ENCODE results near the gene PLK5.
"Not testable (repeated sequence)": the region's sequence is repeated elsewhere in the genome, so short reads cannot be mapped to it uniquely, and the experiment has no call there.

The PLK5 gene, protein sequence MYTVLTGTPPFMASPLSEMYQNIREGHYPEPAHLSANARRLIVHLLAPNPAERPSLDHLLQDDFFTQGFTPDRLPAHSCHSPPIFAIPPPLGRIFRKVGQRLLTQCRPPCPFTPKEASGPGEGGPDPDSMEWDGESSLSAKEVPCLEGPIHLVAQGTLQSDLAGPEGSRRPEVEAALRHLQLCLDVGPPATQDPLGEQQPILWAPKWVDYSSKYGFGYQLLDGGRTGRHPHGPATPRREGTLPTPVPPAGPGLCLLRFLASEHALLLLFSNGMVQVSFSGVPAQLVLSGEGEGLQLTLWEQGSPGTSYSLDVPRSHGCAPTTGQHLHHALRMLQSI

DNA sequence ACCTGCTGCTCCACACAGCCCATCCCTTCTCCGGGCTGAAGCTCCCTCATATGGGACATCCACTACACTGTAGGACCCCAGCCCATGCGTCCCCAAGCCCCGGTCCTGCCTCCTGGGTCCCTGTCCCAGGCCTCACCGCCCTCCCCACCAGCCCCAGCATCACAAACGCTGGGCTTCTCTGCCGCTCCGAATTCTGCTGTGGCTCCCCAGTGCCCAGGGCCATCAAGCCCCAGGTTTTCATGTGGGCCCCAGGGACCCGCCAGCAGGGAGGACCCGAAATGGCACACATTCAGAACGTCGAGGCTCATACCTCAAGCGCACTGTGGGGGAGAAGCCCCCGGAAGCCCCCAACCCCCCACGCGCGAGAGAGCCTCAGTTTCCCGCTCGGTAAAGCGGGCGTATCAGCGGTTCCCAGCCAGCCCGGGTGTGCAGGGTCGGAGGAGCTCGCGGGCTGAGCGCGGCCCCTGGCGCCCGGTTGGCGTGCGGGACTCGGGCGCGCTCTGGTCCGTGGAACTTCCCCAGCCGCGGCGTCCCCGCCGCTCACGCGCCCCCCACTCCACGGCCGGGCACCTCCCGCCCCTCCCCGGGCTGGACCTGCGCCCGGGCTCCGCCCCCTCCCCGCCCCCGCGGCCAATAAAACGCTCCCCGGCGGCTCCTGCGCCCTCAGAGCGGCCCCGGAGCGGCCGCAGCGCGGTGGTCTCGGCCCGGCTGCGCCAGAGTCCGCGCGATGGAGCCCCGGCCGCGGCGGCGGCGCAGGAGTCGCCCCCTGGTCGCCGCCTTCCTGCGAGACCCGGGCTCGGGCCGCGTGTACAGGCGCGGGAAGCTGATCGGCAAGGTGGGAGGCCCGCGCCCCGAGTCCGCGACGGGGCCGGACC is at the start of gene PLK5:
PLK5 (plus strand) TSS at position 666 of the 875 bp plus-strand sequence. CDS start 2,920 bp downstream, outside the sequence.
- DNase-seq = no peak

DNA sequence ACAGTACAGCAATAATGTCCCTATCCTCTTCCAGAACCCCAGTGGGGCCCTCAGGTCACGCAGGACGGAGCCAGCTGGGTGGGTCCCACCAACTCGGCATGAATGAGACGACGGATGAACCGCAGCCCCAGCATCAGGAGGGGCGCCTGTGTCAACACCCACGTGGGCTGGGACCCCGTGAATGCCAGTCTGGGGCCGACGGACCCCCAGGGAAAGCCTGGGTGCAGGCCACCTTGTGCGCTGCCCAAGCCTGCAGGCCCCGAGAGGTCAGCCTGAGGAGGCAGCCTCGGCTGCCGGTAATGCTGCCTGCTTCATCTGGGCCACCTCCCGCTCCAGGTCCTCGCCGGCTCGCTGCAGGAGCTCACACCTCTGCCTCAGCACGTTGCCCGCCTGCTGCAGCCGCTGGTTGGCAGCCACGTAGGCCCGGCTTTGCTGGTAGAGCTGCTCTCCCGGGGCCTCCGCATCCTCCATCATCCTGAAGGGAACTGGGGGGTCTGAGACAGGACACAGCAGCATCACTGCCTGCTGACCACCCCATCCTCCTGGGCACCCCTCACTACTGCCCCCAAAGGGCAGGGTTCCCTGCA is 49.0 kb upstream of the PLK5 start:
- DNase-seq = no peak

- DNase-seq = no peak
Observed at GRCh38 chr19:1475751-1476437, 48.0 kb upstream of the PLK5 start.

- not testable (repeated sequence) for DNase-seq
Observed at GRCh38 chr19:1477056-1477455, 46.8 kb upstream of the PLK5 start.

DNA sequence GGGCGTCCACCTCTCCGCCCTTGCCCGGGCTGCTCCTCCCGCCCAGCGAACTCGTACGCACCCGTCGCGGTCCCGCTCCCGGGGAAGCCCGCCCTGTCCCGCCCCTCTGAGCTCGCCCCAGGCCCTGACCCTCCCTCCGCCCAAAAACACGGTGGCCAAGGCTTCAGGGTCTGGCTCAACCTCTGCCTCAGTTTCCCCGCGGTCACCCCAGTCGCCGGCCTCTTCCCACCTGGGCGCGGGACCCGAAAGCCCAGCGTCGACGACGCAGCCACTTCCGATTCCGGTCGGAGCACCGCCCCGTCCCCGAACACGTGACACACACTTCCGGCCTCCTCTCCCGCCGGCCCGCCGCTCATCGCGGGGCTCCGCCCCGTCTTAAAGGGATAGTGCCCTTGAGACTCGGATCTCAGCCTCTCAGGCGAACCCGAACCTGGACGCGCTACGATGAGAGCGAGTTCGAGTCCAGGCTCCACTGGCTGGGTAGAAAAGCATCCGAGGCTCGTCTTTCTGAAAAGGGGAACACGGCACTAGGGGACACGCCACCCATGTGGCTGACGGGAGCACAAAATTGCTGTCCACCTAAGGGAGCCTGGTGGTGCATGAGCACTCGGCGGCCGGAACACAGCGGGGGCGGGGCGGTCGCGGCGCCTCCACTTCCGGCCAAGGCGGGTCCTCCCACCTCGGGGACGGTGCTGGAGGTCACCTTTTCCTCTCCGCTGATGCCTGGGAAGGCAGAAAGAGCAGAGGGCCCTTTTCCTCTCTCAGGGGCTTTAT is 44.8 kb upstream of the PLK5 start, which contains the start of gene C19orf25:
C19orf25 (minus strand) TSS at position 282 of the 774 bp plus-strand sequence. CDS start 312 bp downstream, outside the sequence.
- peak; percentile 96 for DNase-seq

DNA sequence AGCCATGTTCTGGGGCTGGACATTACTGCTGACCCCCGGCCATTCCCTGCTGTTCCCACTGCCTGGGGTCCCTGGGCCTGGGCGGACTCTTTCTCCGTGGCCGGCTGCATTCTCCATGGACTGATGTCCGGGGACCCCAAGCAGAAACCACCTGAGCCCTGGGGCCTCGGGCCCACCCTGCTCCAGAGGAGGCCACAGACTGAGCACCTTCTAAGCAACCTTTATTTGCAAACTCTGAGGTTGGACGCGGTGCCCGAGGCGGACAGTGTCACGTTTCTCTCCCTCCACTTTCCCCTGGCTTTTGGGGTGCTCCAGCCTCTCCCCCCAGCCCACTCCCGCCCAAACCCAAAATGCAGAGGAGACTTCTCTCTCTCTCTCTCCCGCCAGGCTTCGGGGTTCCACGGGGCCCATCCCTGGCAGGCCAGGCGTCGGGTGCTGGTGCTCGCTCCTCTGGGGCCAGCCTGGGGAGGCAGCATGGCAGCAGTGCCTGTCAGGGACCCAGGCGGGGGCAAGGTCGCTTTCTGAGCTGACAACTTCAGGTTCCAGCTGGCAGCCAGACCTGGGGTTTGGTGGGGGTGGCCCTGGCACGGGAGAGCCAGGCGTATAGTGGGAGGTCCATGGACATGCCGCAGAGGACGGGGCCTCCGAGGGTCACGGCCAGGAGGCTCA is 42.5 kb upstream of the PLK5 start:
- no peak for DNase-seq

DNA sequence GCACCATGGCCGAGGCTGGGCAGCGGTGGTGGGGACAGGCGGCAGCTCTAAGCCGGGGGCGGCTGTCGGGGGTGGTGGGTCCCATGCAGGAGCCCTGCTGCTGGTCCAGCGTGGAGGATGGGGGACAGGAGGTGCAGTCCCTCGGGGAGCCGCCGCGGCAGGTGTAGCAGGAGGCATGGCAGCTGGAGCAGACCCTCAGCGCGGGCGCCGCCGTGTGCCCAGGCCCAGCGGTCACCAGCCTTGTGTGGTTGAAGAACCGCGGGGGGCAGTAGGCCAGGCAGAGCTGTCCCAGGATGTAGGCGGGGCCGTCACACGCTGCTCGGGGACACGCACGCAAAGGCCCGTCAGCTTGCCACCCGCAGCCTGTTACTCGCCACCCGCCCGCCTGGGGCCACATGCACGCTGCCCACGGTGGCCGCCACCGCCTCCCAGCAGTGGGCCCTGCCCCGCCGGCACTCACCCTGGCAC is 42.0 kb upstream of the PLK5 start:
- DNase-seq = peak; percentile 20

GRCh38 chr19:1482361-1483130 is 41.3 kb upstream of the PLK5 start:
- DNase-seq = no peak

- DNase-seq = no peak
Observed at GRCh38 chr19:1483131-1483978, 40.5 kb upstream of the PLK5 start.

DNA sequence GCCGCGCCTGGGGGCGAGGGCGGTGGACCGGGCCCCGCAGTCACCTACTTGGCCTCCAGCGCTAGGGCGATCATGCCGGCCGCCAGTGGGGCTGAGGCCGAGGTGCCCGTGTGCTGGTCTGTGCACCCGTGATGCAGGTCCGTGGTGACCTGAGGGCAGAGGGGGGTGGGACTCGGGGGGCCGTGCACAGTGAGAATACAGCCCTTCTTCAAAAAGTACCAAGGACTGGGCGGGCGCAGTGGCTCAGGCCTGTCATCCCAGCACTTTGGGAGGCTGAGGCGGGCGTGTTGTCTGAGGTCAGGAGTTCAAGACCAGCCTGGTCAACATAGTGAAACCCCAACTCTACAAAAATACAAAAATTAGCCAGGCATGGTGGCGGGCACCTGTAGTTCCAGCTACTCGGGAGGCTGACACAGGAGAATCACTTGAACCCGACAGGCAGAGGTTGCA is 39.9 kb upstream of the PLK5 start:
- DNase-seq = no peak

GRCh38 chr19:1486720-1487575 is 36.9 kb upstream of the PLK5 start:
- no peak for DNase-seq

GRCh38 chr19:1487576-1488281 is 36.1 kb upstream of the PLK5 start:
- no peak for DNase-seq

DNA sequence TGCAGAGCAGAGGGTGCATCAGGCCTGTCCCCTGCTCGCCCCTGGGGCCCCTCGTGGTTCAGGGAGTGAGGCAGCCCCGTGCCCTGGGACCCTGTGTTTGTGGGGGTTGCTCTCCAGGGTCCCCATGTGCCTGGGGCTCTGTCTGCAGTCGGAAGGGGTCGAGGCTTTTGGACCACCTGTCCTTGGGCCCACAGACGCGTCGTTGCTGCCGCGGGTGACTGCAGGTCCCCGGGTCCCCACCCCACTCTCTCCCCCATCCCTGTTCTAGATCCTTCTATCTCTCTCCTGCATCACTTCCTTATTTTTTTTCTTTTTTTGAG is 35.6 kb upstream of the PLK5 start:
- peak; percentile 29 for DNase-seq

DNA sequence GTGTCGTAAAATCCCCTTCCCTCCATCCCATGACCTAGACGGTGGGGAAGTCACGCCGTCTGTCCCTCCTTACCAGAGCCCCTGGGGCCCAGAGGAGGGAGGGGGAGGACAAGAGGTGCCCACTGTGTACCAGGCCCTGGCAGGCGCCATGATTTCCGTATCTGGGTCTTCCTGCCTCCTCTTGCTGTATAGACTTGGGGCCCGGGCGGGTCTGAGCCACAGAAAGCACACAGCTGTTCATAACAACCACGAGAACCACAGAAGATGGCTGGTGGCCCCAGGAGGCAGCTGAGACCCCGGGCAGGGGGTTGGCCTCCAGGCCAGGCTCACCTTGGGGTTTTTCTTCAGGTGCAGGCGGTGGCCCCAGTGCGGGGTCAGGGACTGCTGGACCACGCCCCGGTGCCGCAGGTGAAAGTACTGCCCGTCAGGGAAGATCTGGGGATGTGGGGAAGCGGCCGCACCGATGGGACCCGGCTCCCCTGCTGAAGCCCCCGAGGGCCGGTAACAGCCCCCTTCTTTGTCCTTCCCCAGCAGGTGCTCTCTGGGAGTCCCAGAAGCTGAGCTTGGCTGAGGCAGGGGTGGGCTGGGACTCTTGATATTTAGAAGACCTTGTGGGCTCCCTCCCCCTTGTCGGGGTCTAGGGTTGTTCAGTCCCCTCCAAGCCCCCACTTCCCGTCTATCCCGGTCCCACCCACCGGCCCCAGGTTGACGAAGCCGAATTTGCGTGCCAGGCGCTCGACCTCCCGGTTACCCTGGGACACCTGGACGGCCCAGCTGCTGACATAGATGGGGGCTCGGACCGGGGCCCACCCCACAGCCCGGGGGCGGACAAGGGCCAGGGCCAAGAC is 34.2 kb upstream of the PLK5 start:
- peak; percentile 51 for DNase-seq

GRCh38 chr19:1490311-1491113 is 33.4 kb upstream of the PLK5 start, which contains the start of gene PCSK4:
Gene PCSK4, minus strand, starts transcription at chr19:1490350. Its CDS starts 4 bp downstream, at chr19:1490346.
- DNase-seq = peak; percentile 100

All from femur (tissue), 1 donor.